CD14-positive monocyte (primary cell): Measurements from ENCODE around the gene MRPL21. TPM values are rescaled to one million over a fixed set of nuclear protein-coding genes. Genes with fewer than 3 reads are reported as not detected.

Experiments
- DNase-seq, 3 donors: peaks; one replicate each; pipeline ENCODE4 v3.0.0-alpha.2; 2011 to 2022
- H2AFZ ChIP-seq: 2 replicates; pipeline ENCODE4 v1.6.0; 2012; ENCODE audit warnings: mild to moderate bottlenecking, low read depth, low read length, inconsistent platforms; ENCODE audit not compliant: insufficient read depth, poor library complexity, severe bottlenecking
- H3K27ac ChIP-seq, 2 donors: 1 replicate in 1 of 2; 2 replicates in 1 of 2; pipeline ENCODE4 v1.5.1; 2012 to 2013; ENCODE audit warnings: low read length in 2 of 2, control low read depth in 1 of 2, inconsistent platforms in 1 of 2, low read depth in 1 of 2, mild to moderate bottlenecking in 1 of 2
- H3K27me3 ChIP-seq, 2 donors: one replicate each; pipeline versions ENCODE4 v1.6.0 to v1.6.1; 2011 to 2013; ENCODE audit warnings: low read length in 2 of 2; ENCODE audit not compliant: control insufficient read depth in 2 of 2, insufficient read depth in 2 of 2
- H3K36me3 ChIP-seq, 2 donors: replicated peaks in 1 of 2; 1 replicate in 1 of 2; 2 replicates in 1 of 2; pipeline versions ENCODE4 v1.5.1 to v1.6.1; 2012 to 2013; ENCODE audit warnings: low read length in 2 of 2, control low read depth in 1 of 2, inconsistent platforms in 1 of 2, mild to moderate bottlenecking in 1 of 2; ENCODE audit not compliant: insufficient read depth in 2 of 2, control insufficient read depth in 1 of 2
- H3K4me1 ChIP-seq, 2 donors: 1 replicate in 1 of 2; 2 replicates in 1 of 2; pipeline versions ENCODE4 v1.5.1 to v1.6.1; 2012 to 2013; ENCODE audit warnings: low read length in 2 of 2, control low read depth in 1 of 2, inconsistent platforms in 1 of 2, mild to moderate bottlenecking in 1 of 2, moderate library complexity in 1 of 2; ENCODE audit not compliant: insufficient read depth in 2 of 2, control insufficient read depth in 1 of 2
- H3K4me2 ChIP-seq: replicated peaks from 2 replicates; pipeline ENCODE3; 2012; ENCODE audit warnings: low read length, moderate library complexity, mild to moderate bottlenecking; ENCODE audit not compliant: poor library complexity, severe bottlenecking; ENCODE audit errors: extremely low read depth
- H3K4me3 ChIP-seq, 3 experiments: fragments of 200-600 bp in 1 of 3; sonication (generic) in 1 of 3; replicated peaks in 1 of 3; 1 replicate in 2 of 3; 2 replicates in 1 of 3; pipeline ENCODE4 v1.5.1; 2011 to 2013; ENCODE audit warnings: low read length in 3 of 3, mild to moderate bottlenecking in 3 of 3, control low read depth in 2 of 3, low read depth in 2 of 3, inconsistent platforms in 1 of 3, moderate library complexity in 1 of 3
- H3K79me2 ChIP-seq: 2 replicates; pipeline ENCODE4 v1.6.0; 2012; ENCODE audit warnings: mild to moderate bottlenecking, control low read depth, inconsistent platforms, low read length, moderate library complexity; ENCODE audit not compliant: insufficient read depth
- H3K9ac ChIP-seq: 2 replicates; pipeline ENCODE4 v1.6.0; 2017; ENCODE audit warnings: low read length, mild to moderate bottlenecking; ENCODE audit not compliant: insufficient read depth, poor library complexity, severe bottlenecking
- H3K9me3 ChIP-seq, 2 donors: replicated peaks in 1 of 2; 1 replicate in 1 of 2; 2 replicates in 1 of 2; pipeline versions ENCODE4 v1.5.1 to v1.6.1; 2012 to 2013; ENCODE audit warnings: low read length in 2 of 2, control low read depth in 1 of 2; ENCODE audit not compliant: control insufficient read depth in 1 of 2, insufficient read depth in 1 of 2
- H4K20me1 ChIP-seq: 2 replicates; pipeline ENCODE4 v1.6.0; 2012; ENCODE audit warnings: mild to moderate bottlenecking, low read length, control low read depth, moderate library complexity; ENCODE audit not compliant: insufficient read depth
- H3K27ac Mint-ChIP-seq, 7 donors: one replicate each; pipeline ENCODE4 v1.8.0; 2020; ENCODE audit warnings: mild to moderate bottlenecking in 7 of 7, mixed read lengths in 7 of 7, moderate library complexity in 6 of 7, inconsistent platforms in 2 of 7
- H3K27me3 Mint-ChIP-seq, 3 donors: one replicate each; pipeline ENCODE4 v1.8.0; 2021 to 2022; ENCODE audit warnings: low read depth in 3 of 3, mild to moderate bottlenecking in 3 of 3, mixed read lengths in 3 of 3, moderate library complexity in 3 of 3, inconsistent platforms in 1 of 3
- H3K36me3 Mint-ChIP-seq, 2 donors: one replicate each; pipeline ENCODE4 v1.8.0; 2020; ENCODE audit warnings: mixed read lengths in 2 of 2, inconsistent platforms in 1 of 2, mild to moderate bottlenecking in 1 of 2
- H3K4me1 Mint-ChIP-seq: one replicate; pipeline ENCODE4 v1.8.0; 2020; ENCODE audit warnings: mild to moderate bottlenecking, mixed read lengths
- H3K4me3 Mint-ChIP-seq, 2 donors: one replicate each; pipeline ENCODE4 v1.8.0; 2020; ENCODE audit warnings: mild to moderate bottlenecking in 2 of 2, mixed read lengths in 2 of 2, moderate library complexity in 1 of 2
- H3K9me3 Mint-ChIP-seq, 7 donors: one replicate each; pipeline ENCODE4 v1.8.0; 2020 to 2022; ENCODE audit warnings: mixed read lengths in 7 of 7, mild to moderate bottlenecking in 6 of 7, moderate library complexity in 6 of 7, inconsistent platforms in 2 of 7
- CTCF ChIP-seq: fragments of 200-600 bp; IDR thresholded peaks from one replicate; pipeline ENCODE4 v1.8.0; 2022; ENCODE audit warnings: antibody characterized with exemption, mild to moderate bottlenecking
- WGBS: methylation state at CpG from one replicate; pipeline ENCODE4 v1.1.5; 2013; ENCODE audit warnings: missing lambda C conversion rate; ENCODE audit not compliant: insufficient coverage; 5-methylcytosine and 5-hydroxymethylcytosine counted together
- intact Hi-C, 2 donors: fragments of 100-400 bp; cut with micrococcal nuclease; formaldehyde crosslinking; loops; one replicate each; pipeline versions ENCODE4 v1.15.0 to v1.15.1; 2023
- polyA plus RNA-seq, 3 donors: library from polyadenylated mRNA; depleted of rRNA in 1 of 3; unstranded in 2 of 3; stranded (reverse) in 1 of 3; fragments of 300-500 nt in 2 of 3; fragments of >200 nt in 1 of 3; fragmentation: Illumina TruSeq in 2 of 3; gene quantifications; 1 replicate in 2 of 3; 2 replicates in 1 of 3; pipeline ENCODE4 v1.2.3, GENCODE V29; 2012 to 2021

MRPL21 gene
- polyA plus RNA-seq, 3 donors: 38.8 to 138 (median 104) TPM

GRCh38 chr11:68847395-68847794 lies 56.2 kb downstream of the MRPL21 start:
- peaks cover 4% of the 10 kb centered on the region for H3K79me2 ChIP-seq
- H3K27ac ChIP-seq: no peak overlapping the region
- Mint-ChIP-seq H3K4me1 (peaks cover 18% of the 10 kb centered on the region), H3K27me3 (peaks cover 4 to 18% (median 8%) of the 10 kb centered on the region in 3 donors), H3K9me3 (peaks cover 0 to under 1% (median 0%) of the 10 kb centered on the region in 7 donors), H3K27ac (no peak overlapping the region), H3K36me3 (no peaks in the 10 kb centered on the region), H3K4me3 (no peak overlapping the region)
- H3K9ac ChIP-seq: no peak overlapping the region
- H3K4me1 ChIP-seq: peaks cover 15 to 22% of the 10 kb centered on the region in 2 donors
- no peak overlapping the region for H3K4me2 ChIP-seq
- no peak overlapping the region for H3K4me3 ChIP-seq
- no peak for TF ChIP-seq CTCF
- no peaks in the 10 kb centered on the region for H3K27me3 ChIP-seq
- no peaks in the 10 kb centered on the region for H3K9me3 ChIP-seq
- intact Hi-C loops: no loop called here
- H3K36me3 ChIP-seq: no peaks in the 10 kb centered on the region
- DNase-seq: no peak
- no peak overlapping the region for H2AFZ ChIP-seq
- H4K20me1 ChIP-seq: no peaks in the 10 kb centered on the region
- WGBS: 100% methylated on average over 1 of the region's 4 CpGs

GRCh38 chr11:68845351-68846002 lies 58.2 kb downstream of the MRPL21 start:
- Histone ChIP-seq H3K9me3 (no peaks in the 10 kb centered on the region), H3K4me1 (peaks cover 21 to 34% of the 10 kb centered on the region in 2 donors), H3K9ac (no peak overlapping the region), H2AFZ (no peak overlapping the region), H3K27ac (no peak overlapping the region), H3K4me2 (no peak overlapping the region), H4K20me1 (peaks cover 7% of the 10 kb centered on the region), H3K4me3 (no peak overlapping the region), H3K36me3 (no peaks in the 10 kb centered on the region), H3K27me3 (no peaks in the 10 kb centered on the region), H3K79me2 (peaks cover 23% of the 10 kb centered on the region)
- intact Hi-C loops: no loop called here
- DNase-seq: no peak
- Mint-ChIP-seq H3K27me3 (peaks cover 4 to 18% (median 8%) of the 10 kb centered on the region in 3 donors), H3K27ac (no peak overlapping the region), H3K4me3 (no peak overlapping the region), H3K9me3 (no peaks in the 10 kb centered on the region), H3K4me1 (peaks cover 20% of the 10 kb centered on the region), H3K36me3 (no peaks in the 10 kb centered on the region)
- WGBS: 86% methylated on average over 17 of the region's 18 CpGs
- TF ChIP-seq CTCF: no peak
